Liver (tissue), 3 donors: ENCODE data around the gene SLC7A6OS.

Experiments
- ATF3 ChIP-seq: IDR thresholded peaks from 2 replicates; pipeline ENCODE4 v1.6.1; 2016; ENCODE audit warnings: antibody characterized with exemption
- CTCF ChIP-seq: fragments of 150-350 bp; IDR thresholded peaks from 2 replicates; pipeline ENCODE4 v1.5.1; 2017; ENCODE audit warnings: improper control_type of control experiment, low read depth, low read length; ENCODE audit not compliant: missing input control
- GABPA ChIP-seq, 2 donors: IDR thresholded peaks in 1 of 2; conservative IDR thresholded peaks in 1 of 2; 2 replicates each; pipeline ENCODE4 v1.6.1; 2016; ENCODE audit warnings: antibody characterized with exemption in 2 of 2, mild to moderate bottlenecking in 1 of 2, moderate library complexity in 1 of 2
- REST ChIP-seq: IDR thresholded peaks from 2 replicates; pipeline ENCODE4 v1.6.1; 2016; ENCODE audit warnings: antibody characterized with exemption, mild to moderate bottlenecking
- ZBTB33 ChIP-seq: IDR thresholded peaks from 2 replicates; pipeline ENCODE4 v1.6.1; 2016; ENCODE audit warnings: antibody characterized with exemption
- donor health status: healthy.
- donor health status: healthy.

GRCh38 chr16:68272507-68273209, 38.1 kb downstream of the SLC7A6OS start:
- TF ChIP-seq ATF3 (no peak), ZBTB33 (no peak), REST (no peak), GABPA (IDR thresholded peaks at IDR 0.05 in 1 of 2, conservative IDR thresholded peaks at IDR 0.05 in 1 of 2) (no peak), CTCF (no peak)
